PC-9 (cell line): ENCODE measurements around the gene MYO1F.

ENCODE experiments used
- EZH2 ChIP-seq: fragments of 200-600 bp; sonication (generic); IDR thresholded peaks from 2 replicates; pipeline ENCODE4 v1.8.0; 2017; ENCODE audit warnings: antibody characterized with exemption, low read depth
- TF ChIP-seq, protein P1 (sequence below): fragments of 200-600 bp; sonication (generic); conservative IDR thresholded peaks from 2 replicates; pipeline ENCODE4 v1.6.1; 2017; ENCODE audit warnings: mixed run types, antibody characterized with exemption, mild to moderate bottlenecking, moderate library complexity

DNA sequence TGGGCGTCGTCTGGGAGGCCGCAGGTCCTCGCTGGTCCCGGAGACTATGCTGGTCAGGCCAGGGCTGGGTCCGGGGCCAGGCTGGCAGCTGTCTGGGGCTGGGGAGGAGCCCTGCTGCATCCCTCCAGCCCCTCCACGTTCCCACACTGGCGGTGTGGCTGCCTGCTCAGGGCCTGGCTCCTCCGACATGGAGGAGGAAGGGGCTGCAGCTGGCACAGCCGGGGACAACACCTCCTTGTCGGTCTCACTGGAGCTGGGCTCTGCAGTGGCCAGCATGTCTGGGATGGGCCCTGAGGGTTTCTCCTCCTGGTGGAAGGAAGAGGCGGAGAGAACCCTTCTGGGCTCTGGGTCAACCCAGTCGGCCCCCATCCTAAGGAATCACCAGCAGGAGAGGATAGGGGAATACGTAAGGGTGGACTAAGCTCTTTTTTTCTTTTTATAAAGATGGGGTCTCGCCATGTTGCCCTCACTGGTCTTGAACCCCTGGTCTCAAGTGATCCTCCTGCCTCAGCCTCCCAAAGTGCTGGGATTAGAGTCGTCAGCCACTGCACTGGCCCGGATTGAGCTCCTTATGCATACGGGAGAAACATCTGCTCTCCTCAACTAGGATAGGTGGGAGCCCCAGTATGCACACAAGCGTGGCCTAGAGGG lies 64.1 kb downstream of the MYO1F start:
- TF ChIP-seq EZH2: no peak
- TF ChIP-seq, protein P1, sequence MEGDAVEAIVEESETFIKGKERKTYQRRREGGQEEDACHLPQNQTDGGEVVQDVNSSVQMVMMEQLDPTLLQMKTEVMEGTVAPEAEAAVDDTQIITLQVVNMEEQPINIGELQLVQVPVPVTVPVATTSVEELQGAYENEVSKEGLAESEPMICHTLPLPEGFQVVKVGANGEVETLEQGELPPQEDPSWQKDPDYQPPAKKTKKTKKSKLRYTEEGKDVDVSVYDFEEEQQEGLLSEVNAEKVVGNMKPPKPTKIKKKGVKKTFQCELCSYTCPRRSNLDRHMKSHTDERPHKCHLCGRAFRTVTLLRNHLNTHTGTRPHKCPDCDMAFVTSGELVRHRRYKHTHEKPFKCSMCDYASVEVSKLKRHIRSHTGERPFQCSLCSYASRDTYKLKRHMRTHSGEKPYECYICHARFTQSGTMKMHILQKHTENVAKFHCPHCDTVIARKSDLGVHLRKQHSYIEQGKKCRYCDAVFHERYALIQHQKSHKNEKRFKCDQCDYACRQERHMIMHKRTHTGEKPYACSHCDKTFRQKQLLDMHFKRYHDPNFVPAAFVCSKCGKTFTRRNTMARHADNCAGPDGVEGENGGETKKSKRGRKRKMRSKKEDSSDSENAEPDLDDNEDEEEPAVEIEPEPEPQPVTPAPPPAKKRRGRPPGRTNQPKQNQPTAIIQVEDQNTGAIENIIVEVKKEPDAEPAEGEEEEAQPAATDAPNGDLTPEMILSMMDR: no peak
